H1 (cell line): ENCODE results near the gene THEMIS. TPM values are rescaled to one million over a fixed set of nuclear protein-coding genes. Genes with fewer than 3 reads are reported as not detected.

ENCODE experiments used
- CTCF ChIA-PET: fragments of 300-600 bp; sonication (Branson Sonifier 250); formaldehyde crosslinking; loops from one replicate; lab custom pipeline; 2021; ENCODE audit not compliant: partially characterized antibody; lab: Charles Lee
- POLR2A ChIA-PET: fragments of 300-600 bp; sonication (Branson Sonifier 250); formaldehyde crosslinking; loops from one replicate; lab custom pipeline; 2021; ENCODE audit warnings: inconsistent platforms; ENCODE audit not compliant: partially characterized antibody; lab: Charles Lee
- DNase-seq, 2 experiments: peaks; one replicate each; pipeline versions ENCODE4 v3.0.0 to v3.0.0-alpha.2; 2010 to 2022; ENCODE audit warnings: low spot score in 2 of 2, low read depth in 1 of 2, mixed read lengths in 1 of 2
- FAIRE-seq: peaks from 2 replicates; lab custom pipeline; 2011; peaks lifted over from hg19 to GRCh38; lab: Jason Lieb, UNC
- H2AFZ ChIP-seq: 2 replicates; pipeline ENCODE4 v1.8.1; 2012; ENCODE audit warnings: low read length, inconsistent platforms
- H2AK5ac ChIP-seq: 2 replicates; pipeline ENCODE4 v1.6.1; 2013; ENCODE audit warnings: low read depth, low read length
- H2BK120ac ChIP-seq: replicated peaks from 2 replicates; pipeline ENCODE3; 2013; ENCODE audit warnings: low read depth, low read length, inconsistent platforms
- H2BK12ac ChIP-seq: 2 replicates; pipeline ENCODE4 v1.6.1; 2013; ENCODE audit warnings: low read depth, low read length
- H2BK15ac ChIP-seq: 2 replicates; pipeline ENCODE4 v1.6.1; 2013; ENCODE audit warnings: low read length
- H2BK20ac ChIP-seq: 2 replicates; pipeline ENCODE4 v1.6.1; 2013; ENCODE audit warnings: low read length
- H2BK5ac ChIP-seq: 2 replicates; pipeline ENCODE4 v1.6.1; 2013; ENCODE audit warnings: low read depth, low read length
- H3K14ac ChIP-seq: 2 replicates; pipeline ENCODE4 v1.6.1; 2013; ENCODE audit warnings: inconsistent platforms; ENCODE audit not compliant: insufficient read length
- H3K18ac ChIP-seq: 2 replicates; pipeline ENCODE4 v1.6.1; 2013; ENCODE audit warnings: low read length; ENCODE audit errors: extremely low read depth
- H3K23ac ChIP-seq: 2 replicates; pipeline ENCODE4 v1.6.1; 2013; ENCODE audit warnings: inconsistent platforms; ENCODE audit not compliant: insufficient read length
- H3K23me2 ChIP-seq: 2 replicates; pipeline ENCODE4 v1.6.1; 2013; ENCODE audit warnings: low read depth, low read length
- H3K27ac ChIP-seq: 2 replicates; pipeline ENCODE4 v1.6.1; 2011; ENCODE audit warnings: low read depth, low read length, inconsistent platforms
- H3K27me3 ChIP-seq, 4 experiments: replicated peaks in 1 of 4; 1 replicate in 1 of 4; 2 replicates in 3 of 4; pipeline versions ENCODE4 v1.6.1 to v1.8.1; 2011 to 2013; ENCODE audit warnings: low read length in 3 of 4, mild to moderate bottlenecking in 3 of 4, inconsistent platforms in 2 of 4, mixed read lengths in 2 of 4, moderate library complexity in 1 of 4; ENCODE audit not compliant: control insufficient read depth in 3 of 4, insufficient read depth in 3 of 4; ENCODE audit errors: extremely low read depth in 1 of 4
- H3K36me3 ChIP-seq, 4 experiments: 2 replicates each; pipeline versions ENCODE4 v1.6.1 to v1.8.1; 2011 to 2013; ENCODE audit warnings: mild to moderate bottlenecking in 4 of 4, low read length in 3 of 4, moderate library complexity in 2 of 4, control low read depth in 1 of 4, inconsistent platforms in 1 of 4; ENCODE audit not compliant: insufficient read depth in 4 of 4, control insufficient read depth in 2 of 4
- H3K4ac ChIP-seq: replicated peaks from 2 replicates; pipeline ENCODE3; 2013; ENCODE audit warnings: low read length, low read depth, mixed read lengths, inconsistent platforms; ENCODE audit not compliant: insufficient read length
- H3K4me1 ChIP-seq, 4 experiments: replicated peaks in 1 of 4; 1 replicate in 1 of 4; 2 replicates in 3 of 4; pipeline versions ENCODE4 v1.6.1 to v1.8.1; 2011 to 2013; ENCODE audit warnings: low read length in 3 of 4, inconsistent platforms in 2 of 4, mixed read lengths in 1 of 4; ENCODE audit not compliant: insufficient read depth in 4 of 4, control insufficient read depth in 3 of 4
- H3K4me2 ChIP-seq, 2 experiments: 2 replicates each; pipeline versions ENCODE4 v1.6.1 to v1.8.1; 2011 to 2013; ENCODE audit warnings: low read depth in 2 of 2, low read length in 2 of 2, control low read depth in 1 of 2, inconsistent platforms in 1 of 2, mild to moderate bottlenecking in 1 of 2; ENCODE audit not compliant: insufficient read depth in 1 of 2
- H3K4me3 ChIP-seq, 4 experiments: fragments of 200-600, 300-600 bp in 1 of 4; sonication (generic), shearing (Covaris generic), sonication (Bioruptor Twin) in 1 of 4; 2 replicates each; pipeline versions ENCODE4 v1.5.1 to v1.8.1; 2011 to 2016; ENCODE audit warnings: low read length in 4 of 4, low read depth in 3 of 4, control low read depth in 2 of 4, inconsistent platforms in 2 of 4, mild to moderate bottlenecking in 2 of 4, mixed read lengths in 1 of 4, moderate library complexity in 1 of 4; ENCODE audit not compliant: insufficient read depth in 2 of 4; ENCODE audit errors: extremely low read depth in 1 of 4
- H3K56ac ChIP-seq: replicated peaks from 2 replicates; pipeline ENCODE3; 2013; ENCODE audit warnings: low read depth, mild to moderate bottlenecking, mixed read lengths, low read length, inconsistent platforms; ENCODE audit not compliant: insufficient read length
- H3K79me1 ChIP-seq: 2 replicates; pipeline ENCODE4 v1.6.1; 2013; ENCODE audit warnings: low read depth, low read length, control low read depth
- H3K79me2 ChIP-seq, 2 experiments: 2 replicates each; pipeline versions ENCODE4 v1.6.1 to v1.8.1; 2012 to 2013; ENCODE audit warnings: low read length in 2 of 2, mild to moderate bottlenecking in 2 of 2, inconsistent platforms in 1 of 2; ENCODE audit not compliant: insufficient read depth in 2 of 2, control insufficient read depth in 1 of 2
- H3K9ac ChIP-seq, 4 experiments: replicated peaks in 1 of 4; 1 replicate in 1 of 4; 2 replicates in 3 of 4; pipeline versions ENCODE4 v1.6.1 to v1.8.1; 2011 to 2013; ENCODE audit warnings: low read depth in 3 of 4, low read length in 3 of 4, control low read depth in 2 of 4, mild to moderate bottlenecking in 2 of 4, moderate library complexity in 2 of 4, inconsistent platforms in 1 of 4; ENCODE audit errors: extremely low read depth in 1 of 4
- H3K9me3 ChIP-seq, 2 experiments: 2 replicates each; pipeline versions ENCODE4 v1.6.1 to v1.8.1; 2012 to 2013; ENCODE audit warnings: mild to moderate bottlenecking in 2 of 2, moderate library complexity in 2 of 2, control low read depth in 1 of 2, inconsistent platforms in 1 of 2, low read depth in 1 of 2, low read length in 1 of 2, mixed read lengths in 1 of 2; ENCODE audit not compliant: insufficient read depth in 2 of 2
- H4K20me1 ChIP-seq, 2 experiments: replicated peaks in 1 of 2; 2 replicates each; pipeline versions ENCODE3 to v1.8.1; 2011 to 2013; ENCODE audit warnings: inconsistent platforms in 2 of 2, low read length in 2 of 2, mild to moderate bottlenecking in 1 of 2; ENCODE audit not compliant: insufficient read depth in 2 of 2, control insufficient read depth in 1 of 2
- H4K5ac ChIP-seq: 2 replicates; pipeline ENCODE4 v1.6.1; 2013; ENCODE audit warnings: low read length, low read depth, mixed read lengths, inconsistent platforms; ENCODE audit not compliant: insufficient read length
- H4K8ac ChIP-seq: 2 replicates; pipeline ENCODE4 v1.8.0; 2013; ENCODE audit warnings: mild to moderate bottlenecking, moderate library complexity, low read length, inconsistent platforms; ENCODE audit not compliant: insufficient read depth; ENCODE audit errors: extremely low read depth
- H4K91ac ChIP-seq: replicated peaks from 2 replicates; pipeline ENCODE3; 2013; ENCODE audit warnings: low read length, mixed read lengths, inconsistent platforms; ENCODE audit not compliant: insufficient read length
- ASH2L ChIP-seq: fragments of 200-600, 300-600 bp; sonication (generic); IDR thresholded peaks from one replicate; pipeline ENCODE4 v1.7.1; 2017; ENCODE audit warnings: low read length
- BACH1 ChIP-seq: IDR thresholded peaks from 2 replicates; pipeline ENCODE4 v1.6.1; 2012; ENCODE audit warnings: low read length, improper control_type of control experiment
- CBX5 ChIP-seq: fragments of 300-800, 300-1000 bp; sonication (generic); IDR thresholded peaks from 2 replicates; pipeline ENCODE4 v1.7.1; 2016; ENCODE audit warnings: antibody characterized with exemption, low read length, low read depth
- EZH2 ChIP-seq: fragments of 200-600 bp; sonication (generic); IDR thresholded peaks from 2 replicates; pipeline ENCODE4 v1.7.1; 2012; ENCODE audit warnings: low read depth, mild to moderate bottlenecking, moderate library complexity, low read length, inconsistent platforms; ENCODE audit not compliant: severe bottlenecking
- JUN ChIP-seq: IDR thresholded peaks from 2 replicates; pipeline ENCODE4 v1.6.1; 2011; ENCODE audit warnings: low read depth, mild to moderate bottlenecking, improper control_type of control experiment, low read length
- NRF1 ChIP-seq: IDR thresholded peaks from 2 replicates; pipeline ENCODE4 v1.6.1; 2011; ENCODE audit warnings: mild to moderate bottlenecking, low read depth, low read length, improper control_type of control experiment
- SAP30 ChIP-seq: fragments of 300-600 bp; sonication (generic); IDR thresholded peaks from 2 replicates; pipeline ENCODE4 v1.7.1; 2012; ENCODE audit warnings: low read length, moderate library complexity, mild to moderate bottlenecking, inconsistent platforms; ENCODE audit not compliant: insufficient read depth, insufficient replicate concordance
- SP2 ChIP-seq: IDR thresholded peaks from 2 replicates; pipeline ENCODE4 v1.6.1; 2012; ENCODE audit warnings: mild to moderate bottlenecking, low read length, inconsistent platforms
- TAF7 ChIP-seq: optimal IDR thresholded peaks from 2 replicates; pipeline ENCODE3; 2011; ENCODE audit warnings: low read depth, mild to moderate bottlenecking, inconsistent platforms, low read length, moderate library complexity, borderline replicate concordance
- TBP ChIP-seq: IDR thresholded peaks from 2 replicates; pipeline ENCODE4 v1.6.1; 2011; ENCODE audit warnings: low read depth, low read length, improper control_type of control experiment
- TEAD4 ChIP-seq: IDR thresholded peaks from 2 replicates; pipeline ENCODE4 v1.6.1; 2012; ENCODE audit warnings: low read depth, low read length, inconsistent platforms, mixed read lengths
- USF2 ChIP-seq: IDR thresholded peaks from 2 replicates; pipeline ENCODE4 v1.6.1; 2011; ENCODE audit warnings: low read length, improper control_type of control experiment
- YY1 ChIP-seq: IDR thresholded peaks from 2 replicates; pipeline ENCODE4 v1.6.1; 2011; ENCODE audit warnings: low read depth, mild to moderate bottlenecking, low read length
- WGBS, 2 experiments: shearing (Covaris generic) in 1 of 2; methylation state at CpG; one replicate each; pipeline versions ENCODE4 v1.1.6 to v1.1.7; 2013 to 2015; ENCODE audit warnings: low lambda C conversion rate in 2 of 2, mixed read lengths in 2 of 2, inconsistent platforms in 1 of 2, low coverage in 1 of 2, missing lambda C conversion rate in 1 of 2; ENCODE audit not compliant: insufficient replicate concordance in 2 of 2, insufficient coverage in 1 of 2, insufficient read length in 1 of 2; ENCODE audit errors: extremely low coverage in 1 of 2, missing lambda C conversion rate in 1 of 2; 5-methylcytosine and 5-hydroxymethylcytosine counted together
- polyA plus RNA-seq, 7 experiments: library from polyadenylated mRNA; depleted of rRNA in 3 of 7; stranded (reverse) in 5 of 7; unstranded in 2 of 7; fragments of >200 nt in 5 of 7; fragments of 200-250 nt in 2 of 7; gene quantifications; 1 replicate in 5 of 7; 2 replicates in 1 of 7; 4 replicates in 1 of 7; pipeline versions ENCODE4 v1.2.1 to v1.2.3, GENCODE V29; 2011 to 2013; ENCODE audit warnings: missing spikeins in 2 of 7, mixed read lengths in 2 of 7
- total RNA-seq: library from RNA; stranded (reverse); fragmentation: NEBNext Ultra II Directional; extraction: Animal tissue kit (Norgen Biotek cat#: 25700); gene quantifications from 2 replicates; pipeline ENCODE4 v1.2.1, GENCODE V29; 2021

Gene THEMIS
- total and polyA plus RNA-seq, 2 of the 8 experiments (the other 6 are each of a cell fraction or from before 2014, with no cell fraction given) = not detected

GRCh38 chr6:127842562-127842961 is 58.3 kb downstream of the THEMIS start:
- no peaks in the 10 kb centered on the region for H3K23me2 ChIP-seq
- no peak overlapping the region for H3K4me3 ChIP-seq
- DNase-seq (no peak), FAIRE-seq (no peak)
- TF ChIP-seq ASH2L (no peak), JUN (no peak), BACH1 (no peak), SAP30 (no peak), YY1 (no peak), USF2 (no peak), TBP (no peak), CBX5 (no peak), SP2 (no peak), NRF1 (no peak), TAF7 (no peak), TEAD4 (no peak), EZH2 (no peak)
- H3K27ac ChIP-seq = no peak overlapping the region
- no peak overlapping the region for H2BK12ac ChIP-seq
- no peak overlapping the region for H2BK120ac ChIP-seq
- no peak overlapping the region for H4K5ac ChIP-seq
- no peak overlapping the region for H3K4ac ChIP-seq
- H3K18ac ChIP-seq = no peak overlapping the region
- H3K27me3 ChIP-seq = no peaks in the 10 kb centered on the region
- no peaks in the 10 kb centered on the region for H4K20me1 ChIP-seq
- WGBS, 2 experiments = 82% methylated on average over 4 of the region's 4 CpGs; no CpG with 5 or more reads in 1 of the 2 experiments
- no peak overlapping the region for H3K9ac ChIP-seq
- H2BK5ac ChIP-seq = no peak overlapping the region
- H4K8ac ChIP-seq = no peak overlapping the region
- no peak overlapping the region for H3K4me2 ChIP-seq
- H3K23ac ChIP-seq = no peak overlapping the region
- no peaks in the 10 kb centered on the region for H3K9me3 ChIP-seq
- ChIA-PET CTCF (no interaction called here), POLR2A (no interaction called here)
- no peaks in the 10 kb centered on the region for H3K79me2 ChIP-seq
- no peak overlapping the region for H2AK5ac ChIP-seq
- no peaks in the 10 kb centered on the region for H3K4me1 ChIP-seq
- H2AFZ ChIP-seq = no peak overlapping the region
- H3K36me3 ChIP-seq = no peaks in the 10 kb centered on the region
- H4K91ac ChIP-seq = no peak overlapping the region
- H3K56ac ChIP-seq = no peak overlapping the region
- no peak overlapping the region for H2BK20ac ChIP-seq
- H3K14ac ChIP-seq = no peak overlapping the region
- H3K79me1 ChIP-seq = no peaks in the 10 kb centered on the region
- H2BK15ac ChIP-seq = no peak overlapping the region
